ENCODE data around the gene CITED1.

CITED1 gene

DNA sequence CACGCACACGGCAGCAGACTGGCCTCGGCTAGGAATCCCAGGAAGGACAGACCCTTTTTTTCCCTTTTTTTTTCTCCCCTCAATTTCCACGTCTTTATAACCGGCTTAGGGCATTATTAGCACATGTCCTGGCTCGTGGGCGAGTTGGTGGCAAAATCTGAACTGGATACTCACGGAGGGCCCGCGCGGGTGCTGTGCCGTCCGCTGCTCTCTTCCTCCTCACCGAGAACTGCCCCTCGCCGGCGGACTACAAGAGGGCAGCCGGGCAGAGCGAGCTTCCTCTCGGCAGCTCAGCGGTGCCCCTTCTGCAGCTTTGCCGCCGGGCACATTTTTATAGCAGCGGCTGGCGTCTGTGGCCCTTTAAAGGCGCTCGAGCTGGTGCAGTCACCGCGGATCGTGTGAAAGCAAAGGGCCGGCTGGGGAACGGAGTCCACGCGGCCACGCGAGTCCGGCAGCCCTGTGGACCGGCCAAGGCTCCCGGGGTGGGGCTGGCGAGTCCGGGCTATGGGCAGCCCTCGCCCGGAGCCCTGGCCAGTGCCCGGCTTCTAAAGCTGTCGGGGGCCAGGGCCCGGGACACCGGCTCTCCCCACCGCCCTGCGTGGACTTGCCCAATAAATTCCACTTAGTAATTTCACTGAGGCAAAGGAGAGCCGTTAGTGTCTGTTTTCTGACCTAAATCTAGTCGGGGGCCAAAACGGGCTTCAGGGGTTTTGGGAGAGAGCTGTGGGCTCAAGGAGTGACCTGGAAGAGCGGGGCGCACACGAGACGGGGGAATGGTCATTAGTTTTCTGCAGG, 1.3 kb upstream of the CITED1 start:
- H3K27me3 ChIP-seq (ENCODE audit: control insufficient read depth, insufficient read depth, low read length) = peaks cover 74% of the 10 kb centered on the region
- H3K9ac ChIP-seq (ENCODE audit: low read depth, low read length) = no peak overlapping the region
- H3K9me3 ChIP-seq (ENCODE audit: control insufficient read depth, insufficient read depth, low read length) = no peaks in the 10 kb centered on the region
- H3K36me3 ChIP-seq (ENCODE audit: control insufficient read depth, insufficient read depth, low read length) = no peaks in the 10 kb centered on the region
- peaks cover 4% of the 10 kb centered on the region for H3K4me1 ChIP-seq (ENCODE audit: control insufficient read depth, insufficient read depth, low read length)
- H3K4me3 ChIP-seq (ENCODE audit: low read depth, low read length) = peak overlapping the region; percentile 39

- no peaks in the 10 kb centered on the region for H3K9me3 ChIP-seq (ENCODE audit: control insufficient read depth, insufficient read depth, low read length)
- H3K36me3 ChIP-seq (ENCODE audit: control insufficient read depth, insufficient read depth, low read length) = no peaks in the 10 kb centered on the region
- no peak overlapping the region for H3K9ac ChIP-seq (ENCODE audit: low read depth, low read length)
- peaks cover 81% of the 10 kb centered on the region for H3K27me3 ChIP-seq (ENCODE audit: control insufficient read depth, insufficient read depth, low read length)
- H3K4me3 ChIP-seq (ENCODE audit: low read depth, low read length) = peak overlapping the region; percentile 48
- peaks cover 4% of the 10 kb centered on the region for H3K4me1 ChIP-seq (ENCODE audit: control insufficient read depth, insufficient read depth, low read length)
Measured at GRCh38 chrX:72306085-72306801, 529 bp upstream of the CITED1 start.

DNA sequence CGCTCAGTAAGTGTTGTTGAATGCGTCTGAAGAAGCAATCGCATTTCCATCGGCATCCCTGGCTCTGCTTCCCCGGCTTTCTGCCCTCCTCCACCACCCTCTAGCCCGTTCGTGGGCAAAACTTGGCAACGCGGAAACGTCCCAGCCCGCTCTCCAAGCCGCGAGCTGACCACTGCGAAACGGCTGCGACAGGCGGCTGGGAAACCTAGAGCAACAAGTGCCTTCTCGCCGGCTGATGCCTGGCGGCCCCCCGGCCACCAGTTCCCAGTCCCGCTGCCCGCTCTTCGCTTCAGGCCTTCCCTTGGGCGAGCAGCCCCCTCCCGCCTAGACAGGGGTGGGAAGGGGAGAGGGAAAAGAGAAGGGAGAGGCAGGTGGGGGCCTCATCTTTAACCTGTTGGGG, 837 bp downstream of the CITED1 start:
- H3K36me3 ChIP-seq (ENCODE audit: control insufficient read depth, insufficient read depth, low read length) = no peaks in the 10 kb centered on the region
- peak overlapping the region; percentile 48 for H3K4me3 ChIP-seq (ENCODE audit: low read depth, low read length)
- H3K27me3 ChIP-seq (ENCODE audit: control insufficient read depth, insufficient read depth, low read length) = peaks cover 92% of the 10 kb centered on the region
- no peak overlapping the region for H3K9ac ChIP-seq (ENCODE audit: low read depth, low read length)
- peaks cover 3% of the 10 kb centered on the region for H3K9me3 ChIP-seq (ENCODE audit: control insufficient read depth, insufficient read depth, low read length)
- H3K4me1 ChIP-seq (ENCODE audit: control insufficient read depth, insufficient read depth, low read length) = peaks cover 4% of the 10 kb centered on the region

- H3K9ac ChIP-seq (ENCODE audit: low read depth, low read length) = no peak overlapping the region
- H3K4me1 ChIP-seq (ENCODE audit: control insufficient read depth, insufficient read depth, low read length) = peaks cover 2% of the 10 kb centered on the region
- no peak overlapping the region for H3K4me3 ChIP-seq (ENCODE audit: low read depth, low read length)
- no peaks in the 10 kb centered on the region for H3K36me3 ChIP-seq (ENCODE audit: control insufficient read depth, insufficient read depth, low read length)
- H3K27me3 ChIP-seq (ENCODE audit: control insufficient read depth, insufficient read depth, low read length) = peaks cover 63% of the 10 kb centered on the region
- H3K9me3 ChIP-seq (ENCODE audit: control insufficient read depth, insufficient read depth, low read length) = peaks cover 4% of the 10 kb centered on the region
Measured at GRCh38 chrX:72301781-72302180, 3.9 kb downstream of the CITED1 start.

GRCh38 chrX:72299891-72300630, 5.7 kb downstream of the CITED1 start:
- H3K4me3 ChIP-seq (ENCODE audit: low read depth, low read length) = no peak overlapping the region
- H3K9ac ChIP-seq (ENCODE audit: low read depth, low read length) = no peak overlapping the region
- peaks cover 4% of the 10 kb centered on the region for H3K9me3 ChIP-seq (ENCODE audit: control insufficient read depth, insufficient read depth, low read length)
- H3K27me3 ChIP-seq (ENCODE audit: control insufficient read depth, insufficient read depth, low read length) = peaks cover 52% of the 10 kb centered on the region
- peaks cover 2% of the 10 kb centered on the region for H3K4me1 ChIP-seq (ENCODE audit: control insufficient read depth, insufficient read depth, low read length)
- no peaks in the 10 kb centered on the region for H3K36me3 ChIP-seq (ENCODE audit: control insufficient read depth, insufficient read depth, low read length)

DNA sequence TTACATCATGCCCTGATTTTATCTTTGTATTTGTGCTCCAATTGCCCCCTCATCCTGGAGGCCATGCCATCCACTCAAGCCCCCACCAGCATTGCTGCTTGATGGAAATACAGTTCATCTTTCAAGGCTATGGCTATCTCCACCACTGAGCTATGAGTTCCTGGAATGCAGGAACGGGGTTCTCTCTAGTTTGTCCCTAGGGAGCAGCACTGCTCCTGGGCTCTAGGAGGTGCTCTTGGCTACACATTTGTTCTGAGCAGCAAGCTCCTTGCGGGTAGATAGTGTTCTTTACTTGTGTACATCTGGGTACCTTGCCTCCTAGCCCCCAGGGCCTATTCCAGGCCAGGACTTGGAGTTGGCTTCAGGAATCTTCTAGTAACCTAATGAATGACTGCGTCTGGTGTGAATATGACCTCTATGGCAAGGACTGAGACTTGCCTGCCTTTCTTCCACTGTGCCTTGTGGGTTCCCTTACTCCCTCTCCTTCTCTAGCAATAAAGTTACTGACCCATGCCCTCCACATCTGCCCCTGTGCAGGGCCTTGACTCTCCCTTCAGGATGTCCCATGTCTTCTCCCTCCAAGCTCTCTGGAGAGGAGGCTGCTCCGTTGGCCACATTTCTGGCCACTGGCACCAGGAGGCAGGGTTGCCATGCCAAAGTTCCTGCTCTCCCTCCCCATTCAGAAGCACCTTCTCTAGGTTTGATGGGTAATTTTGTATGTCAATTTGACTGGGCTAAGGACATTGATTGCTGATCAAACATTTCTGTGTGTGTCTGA, 7.6 kb downstream of the CITED1 start:
- H3K4me3 ChIP-seq (ENCODE audit: low read depth, low read length) = no peak overlapping the region
- no peaks in the 10 kb centered on the region for H3K4me1 ChIP-seq (ENCODE audit: control insufficient read depth, insufficient read depth, low read length)
- H3K9ac ChIP-seq (ENCODE audit: low read depth, low read length) = no peak overlapping the region
- peaks cover 33% of the 10 kb centered on the region for H3K27me3 ChIP-seq (ENCODE audit: control insufficient read depth, insufficient read depth, low read length)
- peaks cover 4% of the 10 kb centered on the region for H3K9me3 ChIP-seq (ENCODE audit: control insufficient read depth, insufficient read depth, low read length)
- no peaks in the 10 kb centered on the region for H3K36me3 ChIP-seq (ENCODE audit: control insufficient read depth, insufficient read depth, low read length)

- peaks cover 21% of the 10 kb centered on the region for H3K27me3 ChIP-seq (ENCODE audit: control insufficient read depth, insufficient read depth, low read length)
- H3K36me3 ChIP-seq (ENCODE audit: control insufficient read depth, insufficient read depth, low read length) = no peaks in the 10 kb centered on the region
- H3K9ac ChIP-seq (ENCODE audit: low read depth, low read length) = no peak overlapping the region
- no peak overlapping the region for H3K4me3 ChIP-seq (ENCODE audit: low read depth, low read length)
- H3K4me1 ChIP-seq (ENCODE audit: control insufficient read depth, insufficient read depth, low read length) = no peaks in the 10 kb centered on the region
- H3K9me3 ChIP-seq (ENCODE audit: control insufficient read depth, insufficient read depth, low read length) = peaks cover 4% of the 10 kb centered on the region
Measured at GRCh38 chrX:72296991-72297390, 8.7 kb downstream of the CITED1 start.

DNA sequence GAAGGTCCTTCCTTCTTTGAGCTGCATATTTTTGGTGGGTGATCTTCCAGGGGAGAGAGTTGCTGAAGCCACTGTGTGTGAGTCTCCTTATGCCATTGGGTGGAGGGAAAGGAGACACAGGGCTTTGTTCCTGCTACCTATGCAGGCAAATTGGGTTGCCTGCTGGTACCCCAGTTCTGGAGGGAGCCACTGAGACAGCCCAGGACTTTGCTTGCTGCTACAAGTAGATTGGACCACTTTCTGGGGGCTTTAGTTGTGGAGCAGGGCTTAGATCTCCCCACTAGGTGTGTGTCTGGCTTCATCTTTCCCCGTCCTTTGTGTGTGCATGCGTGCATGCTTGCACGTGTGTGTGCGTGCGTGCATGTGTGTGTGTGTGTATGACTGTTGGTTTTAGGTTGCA, 10.0 kb downstream of the CITED1 start:
- Histone ChIP-seq H3K9ac (ENCODE audit: low read depth, low read length) (no peak overlapping the region), H3K36me3 (ENCODE audit: control insufficient read depth, insufficient read depth, low read length) (no peaks in the 10 kb centered on the region), H3K4me1 (ENCODE audit: control insufficient read depth, insufficient read depth, low read length) (no peaks in the 10 kb centered on the region), H3K4me3 (ENCODE audit: low read depth, low read length) (no peak overlapping the region), H3K9me3 (ENCODE audit: control insufficient read depth, insufficient read depth, low read length) (peaks cover 4% of the 10 kb centered on the region), H3K27me3 (ENCODE audit: control insufficient read depth, insufficient read depth, low read length) (peaks cover 10% of the 10 kb centered on the region)

DNA sequence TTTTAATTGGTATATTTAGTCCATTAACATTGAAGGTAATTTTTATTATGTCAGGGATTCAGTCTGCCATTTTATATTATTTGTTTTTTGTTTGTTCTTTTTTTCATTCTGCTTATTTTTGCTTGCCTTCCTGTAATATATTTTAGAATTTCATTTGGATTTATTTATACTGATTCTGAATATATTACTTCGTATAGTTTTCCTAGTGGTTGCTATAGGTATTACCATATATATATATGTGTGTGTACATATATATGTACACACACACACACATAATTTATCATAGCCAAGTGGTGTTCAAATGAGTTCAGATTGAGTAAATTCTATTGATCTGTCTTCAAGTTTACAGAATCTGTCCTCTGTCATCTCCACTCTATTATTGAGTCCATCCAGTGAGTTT, 11.2 kb downstream of the CITED1 start:
- Histone ChIP-seq H3K36me3 (ENCODE audit: control insufficient read depth, insufficient read depth, low read length) (no peaks in the 10 kb centered on the region), H3K9ac (ENCODE audit: low read depth, low read length) (no peak overlapping the region), H3K27me3 (ENCODE audit: control insufficient read depth, insufficient read depth, low read length) (no peaks in the 10 kb centered on the region), H3K4me3 (ENCODE audit: low read depth, low read length) (no peak overlapping the region), H3K4me1 (ENCODE audit: control insufficient read depth, insufficient read depth, low read length) (no peaks in the 10 kb centered on the region), H3K9me3 (ENCODE audit: control insufficient read depth, insufficient read depth, low read length) (no peaks in the 10 kb centered on the region)

DNA sequence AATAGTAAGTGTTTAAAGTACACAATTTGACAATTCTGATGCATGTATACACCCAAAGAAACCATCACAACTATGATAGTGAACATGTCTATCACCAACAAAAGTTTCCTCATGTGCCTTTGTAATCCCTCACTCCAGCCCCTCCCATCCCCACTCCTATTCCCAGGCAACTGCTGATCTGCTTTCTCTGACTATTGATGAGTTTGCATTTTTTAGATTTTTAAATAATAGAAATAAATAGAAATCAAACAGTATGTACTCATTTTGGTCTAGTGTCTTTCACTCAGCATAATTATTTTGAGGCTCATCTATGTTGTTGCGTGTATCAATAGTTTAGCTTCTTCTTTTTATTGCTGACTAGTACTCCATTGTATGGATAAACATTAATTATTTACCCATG, 23.4 kb downstream of the CITED1 start:
- Histone ChIP-seq H3K9ac (ENCODE audit: low read depth, low read length) (no peak overlapping the region), H3K4me1 (ENCODE audit: control insufficient read depth, insufficient read depth, low read length) (no peaks in the 10 kb centered on the region), H3K9me3 (ENCODE audit: control insufficient read depth, insufficient read depth, low read length) (no peaks in the 10 kb centered on the region), H3K4me3 (ENCODE audit: low read depth, low read length) (no peak overlapping the region), H3K36me3 (ENCODE audit: control insufficient read depth, insufficient read depth, low read length) (no peaks in the 10 kb centered on the region), H3K27me3 (ENCODE audit: control insufficient read depth, insufficient read depth, low read length) (no peaks in the 10 kb centered on the region)

GRCh38 chrX:72280321-72280845, 25.3 kb downstream of the CITED1 start:
- Histone ChIP-seq H3K4me1 (ENCODE audit: control insufficient read depth, insufficient read depth, low read length) (no peaks in the 10 kb centered on the region), H3K9ac (ENCODE audit: low read depth, low read length) (no peak overlapping the region), H3K36me3 (ENCODE audit: control insufficient read depth, insufficient read depth, low read length) (no peaks in the 10 kb centered on the region), H3K9me3 (ENCODE audit: control insufficient read depth, insufficient read depth, low read length) (no peaks in the 10 kb centered on the region), H3K4me3 (ENCODE audit: low read depth, low read length) (no peak overlapping the region), H3K27me3 (ENCODE audit: control insufficient read depth, insufficient read depth, low read length) (no peaks in the 10 kb centered on the region)

Data from iPS-15b (cell line).